Middle frontal gyrus (tissue), 1 donor: ENCODE results near the gene PRKRIP1.
A peak's percentile ranks its signal among the peaks of the same experiment; 100 is the strongest.
"Not testable (repeated sequence)": the region's sequence is repeated elsewhere in the genome, so short reads cannot be mapped to it uniquely, and the experiment has no call there.

Source experiments
- DNase-seq: peaks from one replicate; pipeline ENCODE4 v3.0.0-alpha.2; 2015; ENCODE audit warnings: low spot score; ENCODE audit errors: extremely low spot score

The PRKRIP1 gene, protein sequence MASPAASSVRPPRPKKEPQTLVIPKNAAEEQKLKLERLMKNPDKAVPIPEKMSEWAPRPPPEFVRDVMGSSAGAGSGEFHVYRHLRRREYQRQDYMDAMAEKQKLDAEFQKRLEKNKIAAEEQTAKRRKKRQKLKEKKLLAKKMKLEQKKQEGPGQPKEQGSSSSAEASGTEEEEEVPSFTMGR

DNA sequence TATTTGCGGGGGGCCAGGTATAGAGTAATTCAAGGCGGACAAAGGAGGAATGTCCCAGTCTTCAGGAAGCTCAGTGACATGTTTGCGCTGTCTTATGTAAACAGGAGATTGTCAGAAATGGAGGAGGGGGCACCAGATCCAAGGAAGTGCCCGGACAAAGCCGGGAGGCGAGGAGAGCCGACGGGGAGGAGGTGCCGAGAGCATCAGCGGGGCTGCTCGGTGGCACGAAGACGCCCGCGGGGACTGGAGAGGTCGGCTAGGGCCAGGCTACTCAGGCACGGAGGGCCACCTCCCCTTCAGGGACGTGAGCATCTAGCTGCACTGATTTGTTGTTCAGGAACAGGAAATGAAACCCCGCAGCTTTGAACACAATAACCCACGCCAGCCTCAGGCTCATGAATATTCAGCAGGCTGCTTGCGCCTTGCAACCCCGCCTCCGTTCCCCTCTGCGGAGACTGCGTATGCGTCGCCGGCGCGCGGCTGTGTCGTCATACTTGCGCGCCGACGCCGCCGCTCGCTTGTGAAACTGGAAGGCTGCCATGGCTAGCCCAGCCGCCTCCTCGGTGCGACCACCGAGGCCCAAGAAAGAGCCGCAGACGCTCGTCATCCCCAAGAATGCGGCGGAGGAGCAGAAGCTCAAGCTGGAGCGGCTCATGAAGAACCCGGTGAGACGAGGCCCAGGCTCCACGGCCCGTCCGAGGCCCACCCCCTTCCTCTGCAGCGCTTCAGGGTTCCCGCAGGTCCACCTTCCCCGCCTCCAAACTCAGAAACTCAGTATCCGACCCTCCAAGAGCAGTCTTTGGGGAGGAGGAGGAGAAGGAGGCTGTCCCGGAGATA, at the start of gene PRKRIP1:
TSS of gene PRKRIP1 (plus strand) at position 491 of the 837 bp plus-strand sequence. CDS start at position 540, 49 bp downstream.
- peak; percentile 92 for DNase-seq

DNA sequence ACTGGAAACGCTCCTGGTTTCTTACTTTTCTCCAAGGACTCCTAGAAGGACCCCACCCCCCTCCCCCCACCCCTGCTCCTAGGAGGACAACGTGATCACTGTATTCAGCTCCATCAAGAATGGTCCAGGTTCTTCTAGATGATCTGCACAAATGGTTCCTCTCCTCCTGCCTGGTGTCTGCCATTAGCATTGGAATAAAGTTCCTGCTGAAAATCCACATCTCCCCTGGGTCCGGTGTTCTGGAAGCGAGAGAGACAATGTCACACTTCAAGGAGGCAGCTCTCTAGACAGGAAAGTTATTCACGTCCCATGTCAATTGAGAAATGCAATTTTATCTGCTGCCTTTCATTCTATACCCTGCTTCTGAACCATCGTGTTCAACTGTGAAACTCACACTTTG, 49.2 kb upstream of the PRKRIP1 start:
- not testable (repeated sequence) for DNase-seq

DNA sequence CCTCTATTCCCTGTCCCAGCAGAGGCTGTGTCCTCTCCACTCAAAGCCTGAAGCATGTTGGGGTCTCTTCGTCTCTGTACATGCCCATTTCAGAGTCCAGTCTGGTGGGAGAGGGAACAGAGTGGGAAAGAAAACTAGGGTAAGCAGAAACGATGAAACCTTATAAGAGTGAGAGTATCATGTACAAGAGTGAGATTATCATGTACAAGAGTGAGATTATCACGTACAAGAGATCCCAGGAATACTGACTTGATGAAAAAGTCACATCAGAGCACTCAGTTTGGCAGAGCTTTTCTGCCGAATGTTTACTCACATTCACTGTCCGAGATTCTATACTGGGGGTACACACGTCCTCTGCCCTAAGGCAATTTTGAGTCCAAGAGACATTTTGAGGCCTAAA, 39.8 kb upstream of the PRKRIP1 start, which contains the start of gene SPDYE6:
TSS of gene SPDYE6 (minus strand) at position 101 of the 400 bp plus-strand sequence. CDS start 421 bp downstream, outside the sequence.
- DNase-seq = not testable (repeated sequence)

DNA sequence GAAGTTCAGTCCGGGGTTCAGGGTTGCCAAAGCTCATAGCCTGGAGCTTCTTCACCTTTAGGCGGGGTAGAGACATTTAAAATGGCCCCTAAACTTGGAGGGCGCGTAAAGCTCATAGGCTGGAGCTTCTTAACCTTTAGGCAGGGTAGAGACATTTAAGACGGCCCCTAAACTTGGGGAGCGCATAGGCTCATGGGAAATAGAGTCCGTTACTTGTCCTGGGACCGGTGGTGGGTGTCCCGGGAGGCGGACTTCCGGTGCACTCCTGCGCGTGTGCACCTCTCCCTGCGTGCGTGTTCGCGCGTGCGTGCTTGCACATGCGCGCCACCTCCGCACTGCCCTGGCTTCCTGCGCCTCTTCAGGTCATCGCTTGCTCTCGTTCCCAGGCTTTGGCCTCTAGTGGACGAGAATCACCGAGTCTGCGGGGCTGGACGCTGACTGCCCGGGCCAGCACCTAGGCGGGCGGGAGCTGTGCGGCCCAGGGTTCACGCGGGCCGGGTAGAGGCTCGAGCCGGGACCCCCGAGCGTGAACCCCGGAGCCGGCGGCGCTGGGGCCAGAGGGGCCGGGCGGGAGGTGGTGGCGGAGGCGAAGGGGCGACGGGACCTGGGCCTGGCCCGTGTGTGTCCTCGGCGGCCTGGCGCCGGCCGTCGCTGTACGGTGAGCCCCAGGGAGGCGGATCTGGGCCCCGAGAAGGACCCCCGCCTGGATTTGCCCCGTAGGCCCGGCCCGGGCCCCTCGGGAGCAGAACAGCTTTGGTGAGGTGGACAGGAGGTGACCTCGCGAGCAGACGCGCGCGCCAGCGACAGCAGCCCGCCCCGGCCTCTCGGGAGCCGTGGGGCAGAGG, 32.4 kb upstream of the PRKRIP1 start:
- peak; percentile 96 for DNase-seq

DNA sequence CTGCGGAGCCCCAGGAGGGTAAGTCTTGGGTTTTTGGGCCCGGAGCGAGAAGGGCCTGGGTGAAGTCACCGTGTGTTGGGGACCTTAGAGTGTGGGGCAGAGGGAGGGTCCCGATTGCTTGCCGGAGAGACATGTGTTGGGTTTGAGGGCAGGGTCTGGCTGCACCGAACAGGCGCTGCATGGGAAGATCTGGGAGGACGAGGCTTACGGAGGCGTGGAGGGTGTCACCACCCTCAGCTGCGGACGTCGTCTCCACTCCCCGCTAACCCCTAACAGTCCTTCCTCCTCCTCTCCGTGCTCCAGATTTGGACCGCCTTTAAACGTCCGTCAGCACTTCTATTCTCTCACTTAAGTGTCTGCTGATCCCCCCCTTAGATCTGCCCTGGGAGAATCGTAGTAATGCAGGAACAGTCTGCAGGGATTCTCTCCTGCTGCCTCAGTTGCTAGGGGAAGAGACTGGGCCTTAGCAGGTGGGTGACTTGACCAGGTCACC, 31.7 kb upstream of the PRKRIP1 start:
- not testable (repeated sequence) for DNase-seq

DNA sequence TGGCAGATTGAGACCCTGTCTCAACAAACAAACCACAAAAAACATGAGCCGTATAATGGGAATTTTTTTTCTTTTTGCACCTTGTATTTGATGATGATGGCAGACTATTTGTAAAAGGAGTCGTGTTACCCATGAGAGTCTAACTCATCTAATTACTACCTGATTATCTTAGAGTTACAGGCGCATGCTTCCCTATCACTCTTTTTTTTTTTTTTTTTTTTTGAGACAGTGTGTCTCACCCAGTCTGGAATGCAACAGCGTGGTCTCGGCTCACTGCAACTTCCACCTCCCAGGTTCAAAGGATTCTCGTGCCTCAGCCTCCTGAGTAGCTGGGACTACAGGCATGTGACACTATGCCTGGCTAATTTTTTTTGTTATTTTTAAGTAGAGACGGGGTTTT, 30.8 kb upstream of the PRKRIP1 start:
- DNase-seq = not testable (repeated sequence)

DNA sequence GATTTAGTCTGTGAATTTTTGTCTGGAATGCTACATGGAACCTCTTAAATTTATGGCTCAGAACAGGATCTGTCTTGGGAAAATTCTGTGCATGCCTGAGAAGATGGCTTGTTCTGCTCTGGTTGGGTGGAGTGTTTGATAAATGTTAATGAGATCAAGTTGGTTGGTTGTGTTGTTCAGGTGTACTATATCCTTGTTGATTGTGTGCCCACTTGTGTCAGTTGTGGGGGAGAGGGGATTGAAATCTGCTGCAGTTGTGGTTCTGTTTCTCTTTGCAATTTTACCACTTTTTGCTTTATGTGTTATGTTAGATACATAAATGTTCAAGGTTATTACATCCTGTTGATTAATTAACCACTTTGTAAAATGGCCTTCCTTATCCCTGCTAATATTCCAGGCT, 26.1 kb upstream of the PRKRIP1 start:
- DNase-seq = not testable (repeated sequence)

DNA sequence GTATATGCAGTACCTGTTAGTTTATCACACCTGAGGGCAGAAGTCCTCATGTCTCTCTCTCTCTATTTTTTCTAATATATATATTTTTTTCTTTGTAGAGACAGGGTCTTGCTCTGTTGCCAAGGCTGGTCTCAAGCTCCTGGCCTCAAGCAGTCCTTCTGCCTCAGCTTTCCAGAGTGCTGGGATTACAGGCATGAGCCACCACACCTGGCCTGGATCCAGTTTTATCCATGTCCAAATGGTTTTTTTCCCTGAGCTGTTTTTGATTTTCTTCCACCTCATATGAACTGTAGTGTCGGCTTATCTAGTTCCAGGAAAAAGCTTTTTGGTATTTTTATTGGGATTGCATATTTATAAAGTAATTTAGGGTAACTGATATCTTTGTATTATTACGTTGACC, 23.4 kb upstream of the PRKRIP1 start:
- not testable (repeated sequence) for DNase-seq

DNA sequence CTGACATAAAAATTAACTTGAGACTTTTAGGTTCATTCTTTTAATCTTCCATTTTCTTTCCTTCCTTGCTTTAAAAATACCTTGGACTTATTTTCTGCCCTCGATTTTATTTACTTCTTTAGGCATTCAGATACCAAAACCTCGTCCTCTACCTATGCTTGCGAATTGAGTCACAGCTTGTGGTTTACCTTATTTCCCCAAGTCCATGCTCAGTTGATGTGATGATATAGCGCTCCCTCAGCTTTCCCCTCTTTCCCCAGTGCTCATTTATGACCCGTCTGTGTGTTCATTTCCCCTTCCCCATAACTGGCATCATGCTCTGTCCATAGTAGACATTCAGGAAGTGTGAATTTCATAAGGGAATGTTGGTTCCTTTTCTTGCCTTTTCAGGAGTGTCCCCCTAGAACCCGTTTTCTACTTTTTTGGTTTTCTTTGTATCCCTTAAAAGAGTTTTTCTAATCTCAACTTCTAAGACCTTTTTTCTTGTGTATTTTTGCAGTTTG, 19.1 kb upstream of the PRKRIP1 start:
- DNase-seq = no peak

DNA sequence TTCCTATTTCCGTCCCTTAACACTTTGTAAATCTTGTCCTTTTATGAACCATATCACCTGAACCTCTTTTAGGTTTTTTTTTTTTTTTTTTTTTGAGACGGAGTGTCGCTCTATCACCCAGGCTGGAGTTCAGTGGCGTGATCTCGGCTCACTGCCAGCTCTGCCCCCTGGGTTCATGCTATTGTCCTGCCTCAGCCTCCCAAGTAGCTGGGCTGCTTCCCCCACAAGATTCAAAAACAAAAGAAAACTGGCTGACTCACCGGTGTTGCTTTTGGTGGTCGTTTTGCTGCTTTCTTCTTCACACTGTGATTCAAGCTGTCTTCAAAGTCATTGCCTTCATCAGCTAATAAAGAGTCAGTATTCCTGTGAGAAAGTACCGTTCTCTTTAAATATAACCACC, 15.3 kb upstream of the PRKRIP1 start:
- not testable (repeated sequence) for DNase-seq

DNA sequence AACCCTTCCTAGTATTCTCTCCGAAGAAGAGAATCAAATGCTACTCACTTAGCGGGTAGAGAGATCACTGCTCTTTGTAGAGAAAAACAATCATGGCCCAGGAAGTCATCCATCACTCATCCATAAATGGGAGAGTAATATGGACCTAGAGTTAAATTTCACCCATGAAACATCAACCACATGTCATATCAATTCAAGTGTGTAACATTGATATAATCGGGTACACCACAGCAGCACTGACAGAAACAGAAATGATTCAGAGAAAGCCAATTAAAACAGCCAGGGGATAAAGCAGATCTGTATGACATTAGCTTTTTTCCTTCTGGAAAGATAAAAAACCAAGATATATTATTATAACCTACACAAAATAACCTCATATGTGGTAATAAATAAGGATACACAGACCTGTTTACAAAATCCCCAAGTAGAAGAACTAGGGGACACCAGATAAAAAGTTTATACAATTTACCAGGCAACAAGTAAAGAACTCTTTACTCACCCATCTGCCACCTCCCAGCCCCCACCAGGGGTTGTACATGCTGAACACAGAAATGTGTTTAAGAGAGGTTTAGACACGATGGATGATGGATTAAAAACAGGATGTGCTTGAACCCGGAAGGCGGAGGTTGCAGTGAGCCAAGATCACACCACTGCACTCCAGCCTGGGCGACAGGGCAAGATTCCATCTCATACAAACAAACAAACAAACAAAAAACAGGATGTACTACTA, 14.3 kb upstream of the PRKRIP1 start:
- DNase-seq = not testable (repeated sequence)

DNA sequence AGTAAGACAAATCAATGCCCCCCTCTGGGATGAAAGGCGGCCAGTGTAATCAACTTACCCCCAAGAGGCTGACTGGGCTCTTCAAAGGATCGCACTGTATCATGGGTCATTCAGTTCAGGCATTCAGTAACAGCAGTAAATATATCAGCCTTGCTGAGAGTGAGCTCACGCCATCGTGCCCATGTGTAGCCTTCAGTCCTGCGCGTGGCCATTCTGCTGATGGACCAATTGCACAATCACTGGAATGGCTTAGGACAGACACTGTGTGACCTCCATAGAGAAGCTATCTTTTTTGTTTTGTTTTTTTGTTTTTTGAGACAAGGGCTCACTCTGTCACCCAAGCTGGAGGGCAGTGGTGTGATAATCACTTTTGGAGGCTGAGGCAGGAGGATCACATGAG, 9.1 kb upstream of the PRKRIP1 start:
- no peak for DNase-seq

DNA sequence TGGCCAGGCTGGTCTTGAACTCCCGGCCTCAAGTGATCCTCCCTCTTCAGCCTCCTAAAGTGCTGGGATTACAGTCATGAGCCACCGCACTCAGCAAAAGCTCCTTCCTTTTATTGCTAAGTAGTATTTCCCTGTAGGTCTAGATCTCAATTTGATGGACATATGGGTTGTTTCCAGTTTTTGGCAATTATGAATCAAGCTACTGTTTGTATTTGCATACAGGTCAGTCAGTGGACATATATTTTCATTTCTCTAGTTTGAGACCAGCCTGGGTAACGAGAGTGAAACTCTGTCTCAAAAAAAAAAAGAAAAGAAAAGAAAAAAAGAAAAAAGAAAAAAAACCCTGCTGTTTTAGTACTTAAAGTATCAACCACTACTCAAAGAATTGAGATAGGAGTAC, 6.4 kb upstream of the PRKRIP1 start:
- no peak for DNase-seq

DNA sequence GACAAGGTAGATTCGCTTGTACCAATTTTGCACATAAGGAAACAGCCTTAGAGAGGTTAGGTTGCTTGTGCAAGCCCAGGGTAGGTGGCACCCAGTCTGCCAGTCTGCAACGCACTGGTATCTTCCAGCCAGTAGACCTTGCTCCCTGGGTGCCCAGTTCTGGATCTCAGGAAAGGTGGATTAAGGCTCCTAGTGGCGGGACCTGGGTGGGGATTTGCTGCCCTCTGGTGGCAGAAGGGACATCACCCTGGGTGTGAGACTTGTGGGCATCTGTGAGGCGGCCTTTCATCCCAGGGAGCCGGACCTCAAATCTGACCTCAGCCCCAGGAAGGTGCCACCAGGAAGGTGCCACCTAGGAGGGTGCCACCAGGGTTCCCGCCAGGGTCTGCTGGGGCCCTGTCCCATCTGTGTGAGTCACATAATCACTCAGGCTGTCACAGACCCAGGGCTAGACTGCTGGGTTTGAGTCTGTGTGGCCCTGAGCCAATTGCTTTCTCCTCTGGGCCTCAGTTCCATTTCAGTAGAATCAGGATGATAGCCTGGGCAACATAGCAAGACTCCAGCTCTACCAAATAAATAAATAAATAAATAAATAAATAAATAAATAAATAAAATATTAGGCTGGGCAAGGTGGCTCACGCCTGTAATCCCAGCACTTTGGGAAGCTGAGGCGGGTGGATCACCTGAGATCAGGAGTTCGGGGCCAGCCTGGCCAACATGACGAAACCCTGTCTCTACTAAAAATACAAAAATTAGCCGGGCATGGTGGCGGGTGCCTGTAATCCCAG, 5.3 kb upstream of the PRKRIP1 start:
- DNase-seq = peak; percentile 29

DNA sequence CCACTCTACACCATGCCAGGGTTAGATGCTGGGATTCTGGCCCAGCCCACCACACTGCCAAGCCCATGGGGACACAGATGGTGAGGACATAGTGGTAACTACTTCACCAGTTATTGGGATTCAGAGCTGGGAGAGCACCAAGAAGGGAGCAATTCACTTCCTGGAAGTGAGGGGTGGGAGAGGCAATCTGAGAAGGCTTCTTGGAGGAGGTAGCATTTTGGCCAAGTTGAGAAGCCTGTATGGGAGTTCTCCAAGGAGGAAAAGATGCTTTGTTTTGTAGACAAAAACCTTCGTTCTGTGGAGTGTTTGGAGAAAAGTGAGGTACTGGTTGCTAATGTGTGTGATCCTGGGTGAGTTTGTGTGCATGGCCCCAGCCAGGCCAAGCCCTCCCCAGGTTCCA, 3.8 kb upstream of the PRKRIP1 start:
- no peak for DNase-seq

DNA sequence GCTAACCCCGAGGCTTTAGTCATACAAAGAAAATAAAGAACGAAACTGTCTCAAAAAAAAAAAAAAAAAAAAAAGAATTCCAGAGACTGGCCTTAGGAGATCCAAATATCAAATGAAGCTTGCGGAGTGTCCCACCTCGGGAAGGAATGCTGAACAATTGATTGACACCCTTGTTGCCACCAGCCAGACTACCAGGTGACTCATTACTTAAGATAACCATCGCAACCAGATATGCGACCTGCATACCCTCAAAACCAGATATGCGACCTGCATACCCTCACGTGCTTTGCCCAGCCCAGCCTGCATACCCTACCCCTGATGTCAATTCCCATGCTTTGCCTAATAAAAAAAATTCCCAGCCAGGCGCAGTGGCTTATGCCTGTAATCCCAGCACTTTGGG, 2.7 kb upstream of the PRKRIP1 start:
- DNase-seq = no peak

DNA sequence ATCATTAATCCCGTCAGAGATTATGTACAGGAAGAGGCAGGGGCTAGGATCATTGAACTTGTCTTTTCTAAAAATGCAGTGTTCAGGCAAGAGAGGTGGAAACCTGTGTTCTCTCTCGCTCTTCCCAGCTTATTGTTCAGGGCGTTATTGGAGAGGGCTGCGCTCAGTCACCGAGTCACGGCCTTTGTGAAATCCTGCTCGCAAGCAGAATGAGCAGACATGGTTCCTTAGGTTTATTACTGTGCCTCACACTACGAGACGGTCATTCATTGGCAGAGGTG, 631 bp upstream of the PRKRIP1 start:
- no peak for DNase-seq

DNA sequence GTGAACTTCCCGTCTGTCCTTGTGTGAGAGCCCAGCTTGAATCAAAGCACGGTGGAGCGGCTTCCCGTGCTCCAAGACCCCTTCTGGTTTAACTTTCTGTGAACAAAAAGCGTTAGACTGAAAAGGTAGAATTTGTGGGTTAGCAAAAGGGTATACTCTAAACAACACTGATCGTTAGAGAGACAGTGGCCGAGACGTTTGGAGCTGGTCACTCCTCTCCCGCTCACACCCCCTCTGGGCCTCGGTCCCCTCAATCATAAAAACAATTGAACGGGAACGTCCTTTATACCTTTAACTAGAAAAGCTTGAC, 502 bp downstream of the PRKRIP1 start:
- no peak for DNase-seq

DNA sequence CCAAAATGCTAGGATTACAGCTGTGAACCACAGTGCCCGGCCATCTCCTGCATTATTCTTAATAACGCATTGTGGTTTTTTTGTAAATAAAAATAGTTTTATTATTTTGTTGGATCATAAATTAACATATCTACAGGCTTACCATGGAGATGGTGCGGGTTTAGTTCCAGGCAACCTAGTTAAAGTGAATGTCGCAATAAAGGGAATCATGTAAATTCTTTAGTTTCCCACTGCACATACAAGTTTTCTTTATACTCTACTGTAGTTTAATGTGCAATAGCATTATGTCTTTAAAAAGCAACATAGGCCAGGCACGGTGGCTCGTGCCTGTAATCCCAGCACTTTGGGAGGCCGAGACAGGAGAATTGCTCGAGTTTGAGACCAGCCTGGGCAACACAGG, 2.4 kb downstream of the PRKRIP1 start:
- no peak for DNase-seq

DNA sequence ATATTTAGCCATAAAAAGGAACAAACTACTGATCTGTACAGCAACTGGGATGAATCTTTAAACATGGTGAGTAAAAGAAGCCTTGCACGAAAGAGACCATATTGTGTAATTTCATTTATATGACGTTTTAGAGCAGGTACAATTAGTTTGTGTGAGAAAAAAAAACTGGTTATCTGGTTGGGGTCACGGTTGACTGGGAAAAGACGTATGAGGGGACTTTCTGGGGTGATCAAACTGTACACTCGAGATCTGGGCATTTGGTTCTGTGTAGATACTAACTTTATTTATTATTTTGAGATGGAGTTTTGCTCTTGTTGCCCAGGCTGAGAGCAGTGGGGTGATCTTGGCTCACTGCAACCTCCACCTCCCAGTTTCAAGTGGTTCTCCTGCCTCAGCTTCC, 4.2 kb downstream of the PRKRIP1 start:
- no peak for DNase-seq
